ENCODE results near the gene ACO2.

ACO2 gene

DNA sequence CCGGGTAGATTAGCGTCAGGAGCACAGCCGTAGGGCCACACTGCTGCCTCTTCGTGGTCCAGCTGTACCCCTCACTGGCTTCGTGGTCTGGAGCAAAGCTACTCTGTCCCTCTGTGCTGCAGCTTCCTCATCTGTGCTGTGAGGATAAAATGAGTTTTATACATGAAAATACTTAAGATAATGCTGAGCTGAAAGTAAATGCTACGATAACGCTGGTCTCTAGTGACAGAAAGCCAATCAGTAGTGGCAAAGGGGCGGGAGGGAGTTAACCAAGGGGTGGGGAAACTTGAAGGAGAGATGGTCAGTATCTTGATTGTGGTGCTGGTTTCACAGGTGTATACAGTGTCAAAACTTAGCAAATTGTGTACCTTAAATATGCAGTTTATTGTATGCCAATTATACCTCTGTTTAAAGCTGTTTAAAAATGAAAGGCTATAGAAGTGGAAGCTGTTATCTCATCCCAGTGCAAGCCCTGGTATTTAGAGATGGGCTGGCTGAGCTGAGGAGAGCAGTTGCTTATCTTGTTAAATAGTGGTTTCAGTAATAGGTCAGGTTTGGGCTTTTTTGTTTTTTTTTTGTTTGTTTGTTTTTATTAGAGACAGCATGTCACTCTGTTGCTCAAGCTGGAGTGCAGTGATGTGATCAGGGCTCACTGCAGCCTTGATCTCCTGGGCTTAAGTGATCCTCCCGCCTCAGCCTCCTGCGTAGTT lies 36.7 kb downstream of the ACO2 start:
- Histone ChIP-seq H3K9me3 (ENCODE audit: severe bottlenecking) (no peaks in the 10 kb centered on the region), H3K27me3 (ENCODE audit: insufficient read depth, low read depth, severe bottlenecking) (no peaks in the 10 kb centered on the region), H3K36me3 (peaks cover 41% of the 10 kb centered on the region), H3K4me3 (ENCODE audit: low read depth, low read length) (no peak overlapping the region), H3K27ac (no peak overlapping the region)
- no peak for DNase-seq
- TF ChIP-seq, protein P1, sequence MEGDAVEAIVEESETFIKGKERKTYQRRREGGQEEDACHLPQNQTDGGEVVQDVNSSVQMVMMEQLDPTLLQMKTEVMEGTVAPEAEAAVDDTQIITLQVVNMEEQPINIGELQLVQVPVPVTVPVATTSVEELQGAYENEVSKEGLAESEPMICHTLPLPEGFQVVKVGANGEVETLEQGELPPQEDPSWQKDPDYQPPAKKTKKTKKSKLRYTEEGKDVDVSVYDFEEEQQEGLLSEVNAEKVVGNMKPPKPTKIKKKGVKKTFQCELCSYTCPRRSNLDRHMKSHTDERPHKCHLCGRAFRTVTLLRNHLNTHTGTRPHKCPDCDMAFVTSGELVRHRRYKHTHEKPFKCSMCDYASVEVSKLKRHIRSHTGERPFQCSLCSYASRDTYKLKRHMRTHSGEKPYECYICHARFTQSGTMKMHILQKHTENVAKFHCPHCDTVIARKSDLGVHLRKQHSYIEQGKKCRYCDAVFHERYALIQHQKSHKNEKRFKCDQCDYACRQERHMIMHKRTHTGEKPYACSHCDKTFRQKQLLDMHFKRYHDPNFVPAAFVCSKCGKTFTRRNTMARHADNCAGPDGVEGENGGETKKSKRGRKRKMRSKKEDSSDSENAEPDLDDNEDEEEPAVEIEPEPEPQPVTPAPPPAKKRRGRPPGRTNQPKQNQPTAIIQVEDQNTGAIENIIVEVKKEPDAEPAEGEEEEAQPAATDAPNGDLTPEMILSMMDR (IDR thresholded peaks at IDR 0.05; ENCODE audit: low read depth, low read length): no peak

DNA sequence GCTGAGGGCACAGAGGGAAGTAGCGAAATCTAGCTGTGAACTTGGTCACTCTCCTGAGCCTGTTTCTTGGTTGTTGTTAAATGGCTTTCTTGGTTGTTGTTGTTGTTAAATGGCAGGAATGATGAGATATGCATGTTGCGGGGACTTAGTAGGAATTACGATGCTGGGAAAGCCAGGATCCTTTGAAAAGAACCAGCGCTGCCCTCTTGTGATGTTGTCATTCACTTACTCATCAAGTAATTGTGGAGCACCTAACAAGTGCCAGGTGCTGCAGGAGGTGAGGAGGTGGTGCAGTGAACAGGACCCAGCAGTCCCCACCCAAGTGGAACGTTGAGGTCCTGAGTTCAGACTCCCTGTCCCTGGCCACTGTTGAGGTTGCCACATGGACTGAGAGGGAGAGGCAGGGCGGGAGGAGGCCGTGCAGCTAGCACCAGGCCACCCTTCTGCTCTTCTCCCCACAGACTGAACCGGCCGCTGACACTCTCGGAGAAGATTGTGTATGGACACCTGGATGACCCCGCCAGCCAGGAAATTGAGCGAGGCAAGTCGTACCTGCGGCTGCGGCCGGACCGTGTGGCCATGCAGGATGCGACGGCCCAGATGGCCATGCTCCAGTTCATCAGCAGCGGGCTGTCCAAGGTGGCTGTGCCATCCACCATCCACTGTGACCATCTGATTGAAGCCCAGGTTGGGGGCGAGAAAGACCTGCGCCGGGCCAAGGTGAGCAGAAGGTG lies 38.6 kb downstream of the ACO2 start:
- TF ChIP-seq, protein P1 (IDR thresholded peaks at IDR 0.05; ENCODE audit: low read depth, low read length): no peak
- Histone ChIP-seq H3K4me3 (ENCODE audit: low read depth, low read length) (no peak overlapping the region), H3K27ac (no peak overlapping the region), H3K36me3 (peaks cover 36% of the 10 kb centered on the region), H3K9me3 (ENCODE audit: severe bottlenecking) (no peaks in the 10 kb centered on the region), H3K27me3 (ENCODE audit: insufficient read depth, low read depth, severe bottlenecking) (no peaks in the 10 kb centered on the region)
- DNase-seq: no peak

DNA sequence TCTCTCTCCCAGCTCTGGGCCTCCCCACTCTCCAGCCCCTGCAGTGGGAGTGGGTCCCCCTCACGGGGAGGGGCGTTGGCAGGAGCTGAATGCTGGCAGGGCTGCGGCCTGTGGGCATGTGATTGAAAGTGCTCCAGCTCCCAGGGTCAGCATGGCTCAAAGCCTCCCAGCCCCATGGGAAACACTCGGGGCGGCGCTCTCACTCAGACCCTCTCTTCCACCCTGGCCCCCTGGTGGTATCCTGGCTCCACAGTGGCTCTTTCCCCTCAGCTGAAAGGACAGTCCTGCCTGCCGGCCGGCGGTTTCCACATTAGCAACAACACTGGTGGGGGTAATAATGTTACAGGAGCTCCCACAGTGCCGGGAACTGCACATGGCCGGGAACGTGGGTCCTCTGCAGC lies 39.9 kb downstream of the ACO2 start:
- H3K27me3 ChIP-seq (ENCODE audit: insufficient read depth, low read depth, severe bottlenecking): no peaks in the 10 kb centered on the region
- peaks cover 49% of the 10 kb centered on the region for H3K36me3 ChIP-seq
- H3K9me3 ChIP-seq (ENCODE audit: severe bottlenecking): no peaks in the 10 kb centered on the region
- DNase-seq: no peak
- TF ChIP-seq, protein P1 (IDR thresholded peaks at IDR 0.05; ENCODE audit: low read depth, low read length): 0 out of 2 replicates have a peak, but pooled peaks have one; percentile 15
- no peak overlapping the region for H3K27ac ChIP-seq
- H3K4me3 ChIP-seq (ENCODE audit: low read depth, low read length): no peak overlapping the region

GRCh38 chr22:41511521-41511968 lies 42.6 kb downstream of the ACO2 start:
- H3K4me3 ChIP-seq (ENCODE audit: low read depth, low read length): no peak overlapping the region
- DNase-seq: no peak
- no peaks in the 10 kb centered on the region for H3K9me3 ChIP-seq (ENCODE audit: severe bottlenecking)
- no peak overlapping the region for H3K27ac ChIP-seq
- H3K36me3 ChIP-seq: peaks cover 71% of the 10 kb centered on the region
- no peaks in the 10 kb centered on the region for H3K27me3 ChIP-seq (ENCODE audit: insufficient read depth, low read depth, severe bottlenecking)
- TF ChIP-seq, protein P1 (IDR thresholded peaks at IDR 0.05; ENCODE audit: low read depth, low read length): no peak

DNA sequence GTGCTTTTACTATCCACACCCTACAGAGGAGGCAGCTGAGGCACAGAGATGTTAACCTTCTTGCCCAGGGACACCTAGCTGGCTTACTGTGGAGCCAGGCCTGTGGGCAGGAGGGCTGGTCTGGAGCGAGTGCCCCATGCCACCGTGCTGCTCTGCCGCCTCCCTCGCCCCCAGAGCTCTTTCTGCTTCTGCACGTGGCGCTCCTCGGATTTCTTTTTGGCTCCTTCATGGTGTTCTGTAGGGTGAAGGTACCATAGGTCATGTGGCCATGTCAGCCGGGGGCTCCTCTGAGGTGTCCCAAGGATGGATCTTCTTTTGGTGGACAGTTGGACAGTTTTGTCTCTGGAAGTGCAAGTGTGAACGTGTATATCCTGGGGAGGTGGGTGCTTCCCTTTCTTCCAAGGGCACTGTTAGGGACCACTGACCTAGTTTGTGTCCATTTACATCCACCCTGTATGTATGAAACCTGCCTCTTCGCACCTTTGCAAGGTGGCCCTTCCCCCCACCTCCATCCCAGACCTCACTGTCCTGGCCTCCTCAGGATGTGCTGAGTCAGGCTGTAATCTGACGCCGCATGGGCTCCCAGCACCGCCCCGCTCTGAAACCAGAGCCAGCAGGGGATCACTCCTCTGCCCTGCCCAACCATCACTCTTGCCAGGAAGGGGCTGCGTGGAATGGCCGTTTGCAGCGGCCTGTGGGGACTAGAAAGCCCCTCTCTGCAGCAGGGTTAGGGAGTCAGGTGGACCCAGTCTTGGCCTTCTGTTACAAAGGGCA lies 43.7 kb downstream of the ACO2 start:
- Histone ChIP-seq H3K4me3 (ENCODE audit: low read depth, low read length) (no peak overlapping the region), H3K36me3 (peaks cover 76% of the 10 kb centered on the region)
- peak; percentile 54 for DNase-seq

More for the DNA sequence above, 43.7 kb downstream of the ACO2 start:
- TF ChIP-seq, protein P1 (IDR thresholded peaks at IDR 0.05; ENCODE audit: low read depth, low read length): no peak
- Histone ChIP-seq H3K27ac (peak overlapping the region; percentile 25), H3K27me3 (ENCODE audit: insufficient read depth, low read depth, severe bottlenecking) (no peaks in the 10 kb centered on the region), H3K9me3 (ENCODE audit: severe bottlenecking) (no peaks in the 10 kb centered on the region)
